ENCODE results near the gene USHBP1. TPM values are rescaled to one million over a fixed set of nuclear protein-coding genes. Genes with fewer than 3 reads are reported as not detected.

The USHBP1 gene
- total RNA-seq, 6 experiments from 2014 or later: 0.81 to 3.6 (median 1.7) TPM

GRCh38 chr19:17255150-17255621 lies 9.4 kb downstream of the USHBP1 start:
- Histone ChIP-seq H3K27me3 (no peaks in the 10 kb centered on the region), H3K27ac (no peak overlapping the region), H3K36me3 (no peaks in the 10 kb centered on the region), H3K9me3 (no peaks in the 10 kb centered on the region), H3K4me1 (peaks cover 0 to 4% (median 0%) of the 10 kb centered on the region in 4 donors), H3K4me3 (no peak overlapping the region)
- peak in 1 of 3 donors; percentile 61 for DNase-seq
- peak; percentile 70 to 78 (median 72) for ATAC-seq
- no peak for TF ChIP-seq POLR2A (IDR thresholded peaks at IDR 0.05)
- no peak for TF ChIP-seq CTCF (IDR thresholded peaks at IDR 0.05)
- 28% methylated on average over 10 of the region's 18 CpGs for WGBS (ENCODE audit: insufficient coverage, low coverage, low lambda C conversion rate, missing lambda C conversion rate)
- intact Hi-C loops (cut with DNase I): no loop called here

- Histone ChIP-seq H3K4me1 (peaks cover 0 to 4% (median 0%) of the 10 kb centered on the region in 4 donors), H3K9me3 (no peaks in the 10 kb centered on the region), H3K36me3 (no peaks in the 10 kb centered on the region), H3K27me3 (no peaks in the 10 kb centered on the region), H3K27ac (no peak overlapping the region), H3K4me3 (no peak overlapping the region)
- 74% methylated on average over 10 of the region's 10 CpGs for WGBS (ENCODE audit: insufficient coverage, low coverage, low lambda C conversion rate, missing lambda C conversion rate)
- TF ChIP-seq POLR2A (IDR thresholded peaks at IDR 0.05): no peak
- ATAC-seq (no peak), DNase-seq (no peak)
- intact Hi-C loops (cut with DNase I): no loop called here
Measured at GRCh38 chr19:17254636-17255035, 9.9 kb downstream of the USHBP1 start.

- no peak for DNase-seq
- no peaks in the 10 kb centered on the region for H3K36me3 ChIP-seq
- 63% methylated on average over 5 of the region's 15 CpGs for WGBS (ENCODE audit: insufficient coverage, low coverage, low lambda C conversion rate, missing lambda C conversion rate)
Measured at GRCh38 chr19:17249887-17250548, 14.5 kb downstream of the USHBP1 start.

GRCh38 chr19:17248011-17248776 lies 16.4 kb downstream of the USHBP1 start:
- intact Hi-C loops (cut with DNase I): no loop called here
- Histone ChIP-seq H3K4me1 (peaks cover 0 to 17% (median 8%) of the 10 kb centered on the region in 4 donors), H3K4me3 (no peak overlapping the region), H3K9me3 (no peaks in the 10 kb centered on the region), H3K27me3 (no peaks in the 10 kb centered on the region), H3K36me3 (no peaks in the 10 kb centered on the region), H3K27ac (no peak overlapping the region)
- 58% methylated on average over 4 of the region's 21 CpGs for WGBS (ENCODE audit: insufficient coverage, low coverage, low lambda C conversion rate, missing lambda C conversion rate)
- TF ChIP-seq POLR2A (IDR thresholded peaks at IDR 0.05): no peak
- TF ChIP-seq CTCF (IDR thresholded peaks at IDR 0.05): no peak
- no peak for ATAC-seq
- DNase-seq: no peak

More at GRCh38 chr19:17249887-17250548, 14.5 kb downstream of the USHBP1 start:
- intact Hi-C loops (cut with DNase I): no loop called here
- no peak overlapping the region for H3K4me3 ChIP-seq
- no peaks in the 10 kb centered on the region for H3K27me3 ChIP-seq
- no peaks in the 10 kb centered on the region for H3K9me3 ChIP-seq
- no peak overlapping the region for H3K27ac ChIP-seq
- ATAC-seq: no peak
- peaks cover 0 to 17% (median 8%) of the 10 kb centered on the region in 4 donors for H3K4me1 ChIP-seq
- TF ChIP-seq CTCF (IDR thresholded peaks at IDR 0.05) (no peak), POLR2A (IDR thresholded peaks at IDR 0.05) (no peak)

Measured in right lobe of liver (tissue), 6 donors.